Measurements from ENCODE around the gene NDP.

DNA sequence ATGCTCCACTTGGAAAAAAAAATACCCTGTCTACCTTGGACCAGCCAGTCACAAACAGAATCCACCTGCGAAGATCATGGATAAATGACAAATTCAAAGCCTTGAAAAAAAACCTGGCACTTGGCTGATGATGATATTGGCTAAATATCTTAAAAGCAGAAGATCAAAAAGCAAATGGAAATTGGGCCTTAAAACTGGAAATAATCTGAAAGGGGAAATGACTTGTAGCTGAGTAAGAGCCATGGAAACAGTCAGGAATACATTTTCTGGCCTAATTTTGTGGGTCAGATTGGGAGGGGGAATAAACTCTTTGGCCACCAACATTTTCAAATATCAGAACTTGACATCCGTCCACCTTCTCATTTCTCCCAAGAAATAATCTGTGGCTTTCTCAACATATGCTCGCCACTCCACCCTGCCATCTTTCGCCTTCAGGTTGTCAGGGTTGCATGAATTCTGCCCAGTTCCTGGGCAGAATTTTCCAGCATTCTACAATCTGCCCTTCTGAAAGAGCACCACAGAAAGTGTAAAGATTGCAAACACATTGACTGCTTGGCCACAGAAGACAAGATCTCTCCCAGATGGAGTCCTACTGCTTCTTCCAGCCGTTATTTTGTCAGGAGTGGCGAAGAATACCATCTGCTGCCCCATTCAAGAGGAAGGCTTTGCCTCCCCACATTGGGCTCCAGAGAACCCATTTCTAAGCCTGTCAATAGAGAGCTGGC lies 1.7 kb upstream of the NDP start:
- TF ChIP-seq, protein P1, sequence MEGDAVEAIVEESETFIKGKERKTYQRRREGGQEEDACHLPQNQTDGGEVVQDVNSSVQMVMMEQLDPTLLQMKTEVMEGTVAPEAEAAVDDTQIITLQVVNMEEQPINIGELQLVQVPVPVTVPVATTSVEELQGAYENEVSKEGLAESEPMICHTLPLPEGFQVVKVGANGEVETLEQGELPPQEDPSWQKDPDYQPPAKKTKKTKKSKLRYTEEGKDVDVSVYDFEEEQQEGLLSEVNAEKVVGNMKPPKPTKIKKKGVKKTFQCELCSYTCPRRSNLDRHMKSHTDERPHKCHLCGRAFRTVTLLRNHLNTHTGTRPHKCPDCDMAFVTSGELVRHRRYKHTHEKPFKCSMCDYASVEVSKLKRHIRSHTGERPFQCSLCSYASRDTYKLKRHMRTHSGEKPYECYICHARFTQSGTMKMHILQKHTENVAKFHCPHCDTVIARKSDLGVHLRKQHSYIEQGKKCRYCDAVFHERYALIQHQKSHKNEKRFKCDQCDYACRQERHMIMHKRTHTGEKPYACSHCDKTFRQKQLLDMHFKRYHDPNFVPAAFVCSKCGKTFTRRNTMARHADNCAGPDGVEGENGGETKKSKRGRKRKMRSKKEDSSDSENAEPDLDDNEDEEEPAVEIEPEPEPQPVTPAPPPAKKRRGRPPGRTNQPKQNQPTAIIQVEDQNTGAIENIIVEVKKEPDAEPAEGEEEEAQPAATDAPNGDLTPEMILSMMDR (IDR thresholded peaks at IDR 0.05) = no peak
- TF ChIP-seq POLR2AphosphoS5 (IDR thresholded peaks at IDR 0.05) = no peak
- TF ChIP-seq EP300 (IDR thresholded peaks at IDR 0.05) = no peak
- TF ChIP-seq POLR2A (IDR thresholded peaks at IDR 0.05) = no peak
